Hematopoietic multipotent progenitor cell treated with erythropoietin and hydrocortisone succinate and interleukin-3 and kit ligand, for 17 days (in vitro differentiated cells): ENCODE data around the gene CCDC50.

ENCODE experiments used
- DNase-seq: peaks from one replicate; pipeline ENCODE4 v3.0.0-alpha.2; 2015; ENCODE audit warnings: low spot score

The CCDC50 gene

DNA sequence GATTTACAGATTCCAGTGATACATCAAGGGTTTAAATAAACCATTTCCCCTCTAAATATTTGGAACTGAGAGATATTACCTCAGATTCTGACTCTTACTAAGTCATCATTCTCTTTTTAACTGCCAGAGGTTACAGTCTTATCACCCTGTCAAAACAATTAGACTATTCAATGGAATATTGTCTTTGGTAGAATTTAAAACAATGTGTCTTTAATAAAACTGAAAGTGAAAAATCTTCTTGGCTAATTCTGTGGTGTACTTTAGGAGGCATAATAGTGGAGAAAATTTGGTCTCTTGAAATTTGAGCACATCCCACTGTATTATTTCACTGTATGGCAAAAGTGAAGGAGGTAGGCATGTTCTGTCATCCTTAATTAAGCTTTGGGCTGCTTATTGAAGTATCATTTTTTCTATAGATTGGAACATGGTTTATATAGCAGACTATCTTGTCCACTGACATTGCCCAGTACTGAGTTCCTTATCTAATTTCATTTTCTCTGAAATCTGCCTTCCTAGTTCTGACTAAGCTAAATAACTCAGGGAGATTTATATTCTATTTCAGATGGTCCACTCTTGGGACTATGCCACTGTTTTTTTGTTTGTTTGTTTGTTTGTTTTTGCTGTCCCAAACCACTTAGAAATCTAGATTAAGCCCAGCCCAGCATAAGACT, 49.1 kb downstream of the CCDC50 start:
- DNase-seq = no peak

DNA sequence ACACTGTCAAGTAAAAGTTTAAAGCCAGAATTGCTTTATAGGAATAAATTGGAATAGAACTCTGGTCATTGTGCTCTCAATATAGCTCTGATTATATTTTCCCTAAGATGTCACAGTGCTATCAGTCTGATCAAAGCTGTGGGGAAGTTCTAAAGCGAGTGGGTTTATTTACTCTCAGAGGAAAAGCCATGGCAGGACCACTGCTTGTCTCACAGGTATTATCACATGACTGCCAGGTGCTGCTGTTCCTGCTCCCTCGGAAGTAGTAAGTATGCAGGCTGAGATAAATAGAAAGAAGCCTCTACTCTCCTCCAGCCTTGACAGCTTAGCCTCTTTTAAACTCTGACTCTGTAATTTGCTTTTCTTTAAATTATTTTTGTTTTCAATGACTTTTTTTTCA, 50.3 kb downstream of the CCDC50 start:
- no peak for DNase-seq

DNA sequence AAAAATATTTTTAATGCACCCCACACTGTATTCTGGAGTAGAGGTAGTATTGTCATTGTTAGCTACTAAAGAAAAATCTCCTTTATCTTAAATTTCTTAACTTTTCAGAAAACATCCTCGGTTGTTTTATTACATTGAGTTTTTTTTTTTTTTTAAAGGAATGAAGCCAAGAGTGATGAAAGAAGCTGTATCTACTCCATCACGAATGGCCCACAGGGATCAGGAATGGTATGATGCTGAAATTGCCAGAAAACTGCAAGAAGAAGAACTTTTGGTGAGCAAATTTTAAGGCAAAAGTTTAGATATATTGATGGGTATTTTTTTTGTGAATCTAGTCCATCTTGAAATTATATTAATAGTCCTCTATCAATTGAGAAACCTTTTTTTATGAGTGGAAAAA, 50.8 kb downstream of the CCDC50 start:
- no peak for DNase-seq

DNA sequence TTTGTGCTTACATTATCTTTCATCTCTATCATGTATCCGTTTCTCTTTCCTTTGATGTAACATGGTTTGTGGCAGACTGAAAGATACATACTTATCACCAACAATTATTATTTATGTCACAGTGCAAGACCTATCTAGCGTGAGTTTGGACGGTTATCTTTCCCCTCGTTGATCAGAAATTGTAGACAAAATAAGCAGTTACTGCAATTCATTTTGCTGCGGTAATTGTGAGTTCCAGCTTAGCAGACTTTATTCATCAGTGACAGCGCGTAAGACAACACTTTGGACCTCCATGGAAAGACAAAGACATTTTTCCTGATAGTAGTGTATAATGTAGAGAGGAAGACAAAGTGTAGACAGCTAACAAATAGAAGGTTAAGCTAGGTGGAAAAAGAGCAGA, 52.1 kb downstream of the CCDC50 start:
- DNase-seq = no peak

DNA sequence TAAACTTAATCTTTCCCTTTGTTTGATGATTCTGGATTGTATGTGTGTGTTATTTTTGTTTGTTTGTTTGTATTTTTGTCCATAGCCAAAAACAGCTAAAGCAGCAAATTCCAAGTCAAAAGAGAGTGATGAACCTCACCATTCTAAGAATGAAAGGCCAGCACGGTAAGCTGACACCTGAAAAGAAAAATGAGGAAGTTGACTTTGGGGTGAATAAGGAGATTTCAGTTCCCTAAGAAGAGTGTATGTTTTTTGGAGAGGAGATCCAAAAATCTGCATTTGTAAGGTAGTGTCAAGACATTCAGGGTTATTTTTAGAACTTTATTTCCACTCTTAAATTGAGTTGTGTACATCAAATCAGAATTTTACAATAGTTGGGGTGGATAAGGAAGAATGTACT, 53.5 kb downstream of the CCDC50 start:
- DNase-seq = no peak

DNA sequence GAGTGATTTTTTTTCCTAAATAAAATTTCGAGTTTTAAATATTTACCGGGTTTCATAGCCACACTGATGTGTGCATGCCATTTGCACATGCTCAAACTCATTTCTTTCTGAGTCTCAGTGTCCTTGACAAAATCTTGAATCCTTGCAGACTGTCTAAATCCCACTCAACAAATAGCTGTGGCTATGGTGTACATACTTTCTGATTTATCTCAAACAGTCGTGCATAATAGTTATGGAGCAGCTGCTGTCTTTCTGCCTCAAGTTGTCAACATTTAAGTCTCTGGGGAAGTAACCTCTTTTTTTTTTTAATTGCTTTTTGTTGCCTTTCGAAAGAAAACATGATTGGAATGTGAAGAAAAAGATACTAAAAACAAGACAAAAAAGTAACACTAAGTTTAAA, 53.9 kb downstream of the CCDC50 start:
- no peak for DNase-seq

DNA sequence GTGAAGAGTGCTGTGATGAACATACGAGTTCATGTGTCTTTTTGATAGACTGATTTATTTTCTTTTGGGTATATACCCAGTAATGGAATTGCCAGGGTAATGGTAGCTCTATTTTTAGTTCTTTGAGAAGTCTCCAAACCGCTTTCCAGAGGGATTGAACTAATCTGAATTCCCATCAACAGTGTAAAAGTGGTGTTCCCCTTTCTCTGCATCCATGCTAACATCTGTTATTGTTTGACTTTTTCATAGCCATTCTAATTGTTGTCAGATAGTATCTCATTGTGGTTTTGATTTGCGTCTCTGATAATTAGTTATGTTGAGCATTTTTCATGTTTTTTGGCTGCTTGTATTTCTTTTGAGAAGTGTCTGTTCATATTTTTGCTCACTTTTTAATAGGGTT, 55.9 kb downstream of the CCDC50 start:
- no peak for DNase-seq

DNA sequence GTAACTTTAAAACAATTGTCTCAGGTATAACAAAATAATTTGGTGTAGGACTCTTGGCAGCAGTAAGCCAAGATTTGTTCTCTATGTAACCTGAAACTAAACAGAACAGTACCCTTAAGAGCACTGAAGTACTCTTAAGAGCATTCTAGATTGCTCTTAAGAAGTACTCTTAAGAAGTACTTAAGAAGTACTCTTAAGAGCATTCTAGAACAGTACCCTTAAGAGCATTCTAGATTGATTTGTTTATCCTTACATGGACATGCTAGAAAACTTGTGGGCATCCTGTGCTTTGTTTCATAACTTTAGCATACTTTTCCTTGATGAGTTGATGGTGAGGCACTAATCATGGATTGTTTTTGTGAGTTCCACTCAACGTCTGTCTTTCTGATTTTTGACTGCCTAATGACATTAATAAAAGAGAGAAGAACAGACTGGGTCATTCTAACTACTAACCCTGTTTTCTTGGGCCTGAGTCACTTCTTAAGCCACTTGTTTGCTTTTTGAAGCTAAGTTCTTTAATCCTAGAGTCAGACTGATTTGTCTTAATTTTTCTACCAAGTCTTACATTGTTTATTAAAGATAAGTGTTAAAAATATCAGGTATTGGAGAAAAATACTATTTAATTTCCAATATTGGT, 58.4 kb downstream of the CCDC50 start:
- DNase-seq = no peak

DNA sequence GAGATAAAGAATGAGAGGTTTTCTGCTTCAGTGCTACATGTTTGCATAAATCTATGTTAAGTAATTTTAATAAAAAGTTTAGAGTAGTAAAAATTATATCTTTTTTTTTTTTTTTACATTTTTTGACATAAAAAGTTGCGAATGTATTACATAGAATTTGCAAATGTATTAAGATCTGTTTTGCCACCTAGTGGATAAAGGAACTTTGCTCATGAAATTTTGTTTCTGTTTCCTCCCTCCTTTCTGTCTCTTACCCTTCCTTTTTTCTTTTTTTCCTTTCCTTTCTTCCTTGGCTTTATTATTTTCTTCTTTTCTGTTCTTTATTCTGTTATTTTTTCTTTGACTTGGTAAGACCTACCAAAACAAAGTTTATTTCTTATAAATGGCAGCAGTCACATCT, 59.6 kb downstream of the CCDC50 start:
- DNase-seq = no peak

DNA sequence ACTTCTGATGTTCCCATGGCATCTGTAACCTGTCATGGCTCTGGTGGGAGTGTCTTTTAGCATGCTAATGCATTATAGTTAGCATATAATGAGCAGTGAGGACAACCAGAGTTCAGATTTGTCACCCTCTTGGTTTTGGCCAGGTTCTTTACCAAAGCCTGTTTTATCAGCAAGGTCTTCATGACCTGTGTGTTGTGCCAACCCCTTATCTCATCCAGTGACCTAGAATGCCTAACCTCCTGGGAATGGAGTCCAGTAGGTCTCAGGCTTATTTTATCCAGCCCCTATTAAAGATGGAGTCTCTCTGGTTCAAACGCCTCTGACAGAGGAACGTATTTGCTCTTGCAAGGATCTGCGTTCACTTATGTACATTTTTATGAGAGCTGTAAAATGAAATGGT, 61.4 kb downstream of the CCDC50 start:
- no peak for DNase-seq

DNA sequence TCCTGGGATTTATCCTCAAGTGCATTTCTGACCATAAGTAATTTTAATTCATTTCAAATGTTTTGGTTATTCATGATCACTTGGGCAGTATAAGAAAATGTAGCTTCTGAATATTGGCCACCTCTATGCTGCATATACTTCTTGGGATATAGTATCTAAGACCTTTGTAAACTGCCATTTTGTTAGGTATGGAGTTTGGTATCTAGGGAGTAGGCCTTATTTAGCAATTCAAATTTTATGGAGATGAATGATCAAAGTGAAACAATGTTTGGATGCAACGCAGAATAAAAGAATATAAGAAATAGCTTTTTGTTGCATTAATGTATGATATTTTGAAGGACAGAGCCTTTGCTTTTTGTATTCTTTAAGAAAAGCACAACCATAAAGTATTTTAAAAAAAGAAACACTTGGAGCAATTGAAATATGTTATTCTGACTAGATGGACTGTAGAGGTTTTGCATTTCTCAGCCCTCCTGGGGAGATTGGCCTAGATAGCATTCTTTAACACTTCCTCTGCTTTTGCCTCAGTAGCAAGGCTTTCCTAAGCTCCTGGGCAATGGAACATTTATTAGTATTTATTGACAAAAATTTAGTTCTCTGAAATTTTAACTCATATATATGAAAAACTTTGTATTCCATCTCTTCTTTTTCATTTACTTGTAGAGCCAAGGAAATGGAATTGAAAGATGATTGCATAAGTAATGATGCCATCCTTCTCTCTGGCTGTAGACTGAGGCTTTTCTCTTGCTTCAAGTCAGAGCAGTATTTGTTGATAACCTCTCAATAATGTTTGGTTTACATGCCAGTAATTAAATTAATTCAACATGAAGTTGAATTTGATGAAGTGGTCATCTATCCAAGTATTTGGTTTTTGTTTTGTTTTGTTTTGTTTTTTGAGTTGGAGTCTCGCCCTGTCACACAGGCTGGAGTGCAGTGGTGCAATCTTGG, 62.9 kb downstream of the CCDC50 start:
- no peak for DNase-seq

DNA sequence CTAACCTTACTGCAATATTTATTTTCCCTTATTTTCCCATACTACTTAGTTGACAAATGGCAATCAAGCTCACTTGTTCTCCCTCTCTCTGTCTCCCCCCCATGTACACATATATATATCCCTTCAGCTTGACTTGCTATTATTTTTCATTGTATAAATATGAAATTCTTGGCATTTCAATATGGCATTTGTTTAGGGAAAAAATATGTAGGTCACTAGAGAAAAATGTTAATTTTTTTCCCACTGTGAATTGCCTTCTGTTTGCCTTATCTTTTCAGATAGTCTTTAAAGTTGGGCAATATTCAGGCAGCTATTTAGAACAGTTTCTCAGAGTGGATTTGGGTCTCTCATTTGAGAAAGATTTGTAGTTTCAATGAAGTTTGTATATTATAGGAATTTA, 64.0 kb downstream of the CCDC50 start:
- DNase-seq = no peak

DNA sequence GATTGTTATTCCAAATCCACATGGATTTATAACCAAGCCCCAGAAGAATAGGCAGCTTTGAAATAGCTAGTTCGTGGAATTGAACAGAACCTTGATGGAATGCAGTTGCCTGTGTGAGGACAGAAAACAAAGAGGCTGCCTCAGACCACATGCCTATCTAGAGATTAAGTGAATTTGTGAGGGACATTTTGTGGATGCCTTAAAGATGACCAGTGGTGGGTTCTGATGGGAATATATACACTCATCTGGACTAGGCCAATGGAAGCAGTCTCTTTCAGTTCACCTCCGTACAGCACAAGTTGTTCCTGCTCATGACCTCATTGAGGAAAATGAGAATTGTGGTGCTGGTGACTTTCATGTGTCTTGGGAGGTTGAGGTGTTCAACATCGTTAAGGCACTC, 68.6 kb downstream of the CCDC50 start:
- no peak for DNase-seq

DNA sequence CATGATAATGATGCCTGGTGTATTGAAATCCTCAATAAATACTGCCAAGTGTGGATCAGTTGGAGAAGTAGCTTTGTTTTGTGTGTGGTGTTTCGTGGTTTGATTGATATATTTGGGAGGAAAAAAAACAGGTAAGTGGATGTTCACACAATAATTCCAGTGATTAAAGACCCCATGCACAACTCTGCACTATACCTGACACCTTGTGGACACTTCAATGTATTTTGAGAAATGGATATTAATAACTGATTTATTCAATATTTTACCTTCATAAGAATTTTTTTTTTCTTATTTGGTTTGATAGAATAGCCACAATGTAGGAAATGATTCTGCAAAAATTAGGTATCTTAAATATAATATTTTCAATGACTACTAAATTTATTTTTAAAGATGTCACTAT, 69.4 kb downstream of the CCDC50 start:
- no peak for DNase-seq

DNA sequence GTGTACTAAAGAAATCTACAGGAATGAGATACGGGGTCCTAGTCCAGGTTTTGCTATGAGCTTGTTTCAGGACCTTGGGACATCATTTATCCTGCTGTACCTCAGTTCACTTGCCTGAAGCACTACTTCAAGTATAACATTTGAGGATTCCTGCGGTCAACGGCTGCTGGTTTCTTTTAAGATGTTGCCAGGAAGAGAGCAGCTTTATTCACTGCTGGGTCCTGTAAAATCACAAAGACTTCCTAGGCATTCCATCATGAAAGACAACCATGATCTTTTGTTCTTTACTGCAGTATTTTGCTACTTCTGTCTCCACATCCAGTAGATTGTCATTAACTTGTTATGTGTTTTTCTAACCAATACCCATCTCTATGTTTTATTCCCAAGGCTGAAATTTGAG, 70.7 kb downstream of the CCDC50 start:
- DNase-seq = no peak

DNA sequence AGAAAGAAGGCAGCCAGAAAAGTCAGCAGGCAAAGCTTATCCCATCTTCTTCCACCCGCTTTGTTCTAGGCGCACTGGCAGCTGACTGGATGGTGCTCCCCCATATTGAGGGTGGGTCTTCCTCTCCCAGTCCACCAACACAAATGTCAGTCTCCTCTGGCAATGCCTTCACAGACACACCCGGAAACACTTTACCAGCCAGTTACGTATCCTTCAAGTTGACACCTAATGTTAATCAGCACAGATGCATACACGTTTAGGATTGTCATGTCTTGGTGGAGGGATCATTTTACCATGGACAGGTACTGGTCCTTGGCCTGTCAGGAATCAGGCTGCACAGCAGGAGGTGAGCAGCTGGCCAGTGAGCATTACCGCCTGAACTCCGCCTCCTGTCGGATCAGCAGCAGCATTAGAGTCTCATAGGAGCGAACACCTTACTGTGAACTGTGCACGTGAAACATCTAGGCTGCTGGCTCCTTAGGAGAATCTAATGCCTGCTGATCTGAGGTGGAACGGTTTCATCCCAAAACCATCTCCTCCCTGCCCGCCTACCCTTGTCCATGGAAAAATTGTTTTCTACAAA, 72.7 kb downstream of the CCDC50 start:
- no peak for DNase-seq

DNA sequence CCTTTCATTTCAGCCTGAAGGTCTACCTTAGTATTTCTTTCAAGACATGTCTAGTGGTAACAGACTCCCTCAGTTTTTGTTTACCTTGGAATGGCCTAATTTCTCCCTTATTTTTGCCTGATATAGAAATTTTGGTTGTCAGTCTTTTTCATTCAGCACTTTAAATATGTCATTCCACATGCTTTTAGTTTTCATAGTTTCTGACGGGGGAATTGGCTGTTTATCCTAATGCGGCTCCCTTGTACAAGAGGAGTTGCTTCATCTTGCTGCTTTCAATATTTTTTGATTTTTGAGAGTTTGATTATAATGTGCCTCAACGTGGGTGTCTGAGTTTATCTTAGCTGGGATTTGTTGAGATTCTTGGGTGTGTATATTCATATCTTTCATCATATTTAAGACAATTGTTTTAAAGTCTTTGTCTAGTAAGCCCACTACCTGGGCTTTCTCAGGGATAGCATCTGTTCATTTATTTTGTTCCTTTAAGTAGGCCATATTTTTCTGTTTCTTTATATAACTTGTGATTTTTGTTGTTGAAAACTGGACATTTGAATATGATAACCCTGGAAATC, 80.7 kb downstream of the CCDC50 start:
- DNase-seq = no peak

DNA sequence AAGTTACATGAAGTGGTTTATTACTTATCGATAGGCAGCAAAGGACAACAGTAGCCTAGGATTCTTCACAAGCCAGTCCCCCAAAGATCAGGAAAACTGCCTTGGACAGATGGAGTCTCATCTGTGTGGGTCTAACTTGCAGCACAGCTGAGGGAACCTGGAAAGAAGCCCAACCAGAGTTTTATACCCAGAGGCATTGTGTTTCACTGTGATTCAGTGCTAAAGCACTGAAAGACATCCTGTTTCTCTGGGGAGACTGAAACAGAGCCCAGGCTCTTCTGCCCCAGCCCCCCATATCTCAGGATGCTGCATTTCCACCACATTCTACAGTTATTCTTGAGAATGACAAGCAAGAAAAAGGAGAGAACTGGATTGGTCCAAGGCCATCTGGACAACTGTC, 83.6 kb downstream of the CCDC50 start:
- DNase-seq = no peak

DNA sequence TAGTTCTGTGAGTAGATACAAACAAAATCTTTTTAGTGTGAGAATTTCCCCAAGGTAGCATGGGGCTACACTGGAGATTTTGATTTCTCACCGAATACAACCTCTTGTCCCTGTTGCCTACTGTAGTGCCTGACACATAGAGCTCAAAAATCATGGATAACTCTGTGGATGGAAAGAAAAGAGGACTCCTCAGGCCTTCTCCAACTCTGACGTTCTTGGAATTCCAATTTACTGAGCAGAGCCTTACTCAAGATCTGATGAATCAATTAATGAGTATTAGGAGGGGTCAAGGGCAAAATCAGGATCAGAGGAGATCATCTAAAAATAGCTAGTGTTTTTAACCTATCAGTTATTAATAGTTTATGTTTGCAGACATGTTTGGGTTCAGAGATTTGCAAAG, 85.1 kb downstream of the CCDC50 start:
- DNase-seq = no peak

DNA sequence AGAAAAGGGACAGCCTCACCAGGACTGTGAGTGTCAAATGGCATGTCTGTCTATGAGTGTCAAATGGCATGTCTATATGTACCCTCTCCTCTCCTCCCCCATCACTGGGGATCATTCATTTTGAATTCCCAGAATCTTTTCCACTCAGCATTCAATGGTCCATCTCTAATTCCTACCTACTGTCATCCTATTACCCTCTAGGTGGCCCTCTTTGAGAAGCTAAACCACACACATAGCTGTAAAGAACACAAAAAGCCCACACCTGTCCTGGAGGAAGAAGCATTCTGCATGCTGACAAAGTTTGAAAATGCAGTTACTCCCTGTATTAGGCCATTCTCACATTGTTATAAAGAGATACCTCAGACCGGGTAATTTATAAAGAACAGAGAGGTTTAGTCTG, 85.5 kb downstream of the CCDC50 start:
- no peak for DNase-seq

DNA sequence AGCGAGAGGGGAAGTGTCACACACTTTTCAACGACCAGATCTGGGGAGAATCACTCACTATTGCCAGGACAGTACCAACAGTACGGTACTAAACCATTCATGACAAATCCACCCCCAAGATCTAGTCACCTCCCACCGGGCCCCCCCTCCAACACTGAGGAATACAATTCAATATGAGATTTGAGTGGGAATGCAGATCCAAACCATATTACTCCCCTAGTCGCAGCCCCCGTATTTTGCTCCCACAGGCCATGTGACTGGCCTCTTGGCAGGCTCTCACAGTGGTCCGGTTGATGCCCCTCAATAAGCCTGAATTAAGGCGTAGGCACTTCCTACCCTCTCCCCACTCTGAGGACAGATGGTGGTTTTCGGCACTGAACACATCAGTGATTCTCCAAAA, 86.4 kb downstream of the CCDC50 start:
- DNase-seq = no peak

DNA sequence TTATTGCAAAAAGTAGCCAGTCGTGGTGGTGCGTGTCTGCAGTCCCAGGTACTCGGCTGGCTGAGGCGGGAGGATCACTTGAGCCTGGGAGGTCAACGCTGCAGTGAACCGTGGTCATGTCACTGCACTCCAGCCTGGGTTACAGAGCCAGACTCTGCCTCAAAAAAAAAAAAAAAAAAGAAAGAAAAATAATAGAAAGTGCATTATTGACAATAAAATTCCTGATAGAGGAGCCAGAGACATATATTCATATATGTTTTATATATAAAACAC, 88.2 kb downstream of the CCDC50 start:
- DNase-seq = no peak

DNA sequence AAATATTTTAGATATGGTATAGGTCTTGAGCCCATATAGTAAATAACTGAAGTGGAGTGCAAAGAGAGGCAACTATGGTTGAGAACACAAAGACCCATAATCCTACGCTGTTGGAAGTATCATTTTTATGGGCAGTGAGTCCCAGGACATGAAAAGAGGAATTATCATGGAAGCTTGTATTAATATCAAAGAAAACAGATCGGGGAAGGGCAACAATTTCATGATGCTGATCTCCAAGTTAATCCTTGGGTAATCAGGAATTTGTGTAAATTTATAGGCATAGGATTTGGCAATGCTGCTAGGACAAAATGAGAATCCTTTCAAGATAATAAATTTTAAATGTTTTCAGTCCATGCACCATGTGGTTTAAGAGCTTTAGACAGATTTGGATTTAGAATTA, 91.6 kb downstream of the CCDC50 start:
- no peak for DNase-seq
